Lung (tissue), 16 donors: ENCODE measurements around the gene GOLGA6L7. TPM values are rescaled to one million over a fixed set of nuclear protein-coding genes. Genes with fewer than 3 reads are reported as not detected.
"Not testable (repeated sequence)": the region's sequence is repeated elsewhere in the genome, so short reads cannot be mapped to it uniquely, and the experiment has no call there.

Experiments used
- ATAC-seq: fragments of 200-7000 bp; cut with Tn5 transposase; one replicate; pipeline ENCODE4 v1.9.1; 2020; ENCODE audit warnings: moderate number of reproducible peaks; ENCODE audit not compliant: insufficient read depth, low FRiP score
- DNase-seq, 3 donors: peaks; one replicate each; pipeline ENCODE4 v3.0.0-alpha.2; 2013 to 2017
- H3K27ac ChIP-seq, 2 donors: one replicate each; pipeline ENCODE4 v1.5.1; 2013; ENCODE audit warnings: mild to moderate bottlenecking in 2 of 2, moderate library complexity in 2 of 2, control low read depth in 1 of 2, inconsistent platforms in 1 of 2, low read depth in 1 of 2, low read length in 1 of 2
- H3K27me3 ChIP-seq, 3 donors: one replicate each; pipeline ENCODE4 v1.5.1; 2013; ENCODE audit warnings: low read length in 2 of 3; ENCODE audit not compliant: control insufficient read depth in 3 of 3, insufficient read depth in 3 of 3
- H3K36me3 ChIP-seq, 4 donors: one replicate each; pipeline ENCODE4 v1.5.1; 2013; ENCODE audit warnings: low read length in 4 of 4, mild to moderate bottlenecking in 1 of 4, moderate library complexity in 1 of 4; ENCODE audit not compliant: control insufficient read depth in 4 of 4, insufficient read depth in 4 of 4
- H3K4me1 ChIP-seq, 5 donors: one replicate each; pipeline ENCODE4 v1.5.1; 2013; ENCODE audit warnings: low read length in 5 of 5, mild to moderate bottlenecking in 2 of 5, moderate library complexity in 1 of 5; ENCODE audit not compliant: control insufficient read depth in 5 of 5, insufficient read depth in 5 of 5
- H3K4me3 ChIP-seq: one replicate; pipeline ENCODE4 v1.5.1; 2013; ENCODE audit warnings: mild to moderate bottlenecking, control low read depth, moderate library complexity
- H3K9ac ChIP-seq, 2 donors: one replicate each; pipeline ENCODE4 v1.5.1; 2013; ENCODE audit warnings: low read length in 2 of 2, control low read depth in 1 of 2; ENCODE audit not compliant: insufficient read depth in 1 of 2
- H3K9me3 ChIP-seq, 4 donors: one replicate each; pipeline ENCODE4 v1.5.1; 2013; ENCODE audit warnings: low read length in 3 of 4, mild to moderate bottlenecking in 1 of 4, moderate library complexity in 1 of 4; ENCODE audit not compliant: control insufficient read depth in 4 of 4, insufficient read depth in 3 of 4
- CTCF ChIP-seq: IDR thresholded peaks from 2 replicates; pipeline ENCODE4 v1.5.1; 2012; ENCODE audit warnings: mild to moderate bottlenecking; ENCODE audit errors: control extremely low read depth, extremely low read depth
- WGBS, 2 donors: extraction: QIAGEN DNeasy Blood & Tissue Kit; methylation state at CpG; one replicate each; pipeline ENCODE4 v1.1.7; 2013; 5-methylcytosine and 5-hydroxymethylcytosine counted together
- long read RNA-seq, 5 donors: transcript quantifications; one replicate each; lab custom pipeline, GENCODE V29; 2026
- polyA plus RNA-seq, 2 donors: library from polyadenylated mRNA; stranded (reverse); fragments of 200-250 nt; gene quantifications; one replicate each; pipeline ENCODE4 v1.2.1, GENCODE V29; 2013
- total RNA-seq, 2 donors: library from RNA; depleted of rRNA in 1 of 2; stranded (reverse); fragments of >200 nt in 1 of 2; gene quantifications; one replicate each; pipeline ENCODE4 v1.2.1, GENCODE V29; 2014 to 2021
- donor health status: control.
- donor health status: control.
- donor health status: Bipolar disorder and iron deficiency.
- donor health status: healthy.
- donor health status: DM: yes; HTN: yes; CAD: no.

Gene GOLGA6L7
- total RNA-seq (not detected), polyA plus RNA-seq (not detected)
- long read RNA-seq, donor 1: 0 reads
- long read RNA-seq, donor 2: 0 reads
- long read RNA-seq, donor 3: 0 reads
- long read RNA-seq, donor 4: 0 reads
- long read RNA-seq, donor 5: 0 reads

- not testable (repeated sequence) for DNase-seq, H3K9ac ChIP-seq, H3K27ac ChIP-seq, H3K4me1 ChIP-seq, H3K9me3 ChIP-seq, H3K36me3 ChIP-seq, H3K4me3 ChIP-seq, H3K27me3 ChIP-seq, ATAC-seq
- WGBS, 2 donors: 97 to 98% methylated on average over 13 of the region's 13 CpGs
These were observed at the start of gene GOLGA6L7 for GRCh38 chr15:28848521-28848920. Gene GOLGA6L7, minus strand, starts transcription at chr15:28848644. Its CDS starts 95 bp downstream, at chr15:28848549.

GRCh38 chr15:28897861-28898585 lies 49.6 kb upstream of the GOLGA6L7 start:
- WGBS, 2 donors: 92 to 96% methylated on average over 13 of the region's 13 CpGs
- Histone ChIP-seq H3K36me3 (no peaks in the 10 kb centered on the region), H3K27ac (no peak overlapping the region), H3K9me3 (peaks cover 0 to 2% (median 0%) of the 10 kb centered on the region in 4 donors), H3K27me3 (no peaks in the 10 kb centered on the region), H3K9ac (no peak overlapping the region), H3K4me1 (no peaks in the 10 kb centered on the region), H3K4me3 (no peak overlapping the region)
- ATAC-seq (no peak), DNase-seq (no peak)
- no peak for TF ChIP-seq CTCF

GRCh38 chr15:28896951-28897350 lies 48.5 kb upstream of the GOLGA6L7 start:
- Histone ChIP-seq H3K9me3 (peaks cover 0 to 2% (median 0%) of the 10 kb centered on the region in 4 donors), H3K9ac (no peak overlapping the region), H3K36me3 (no peaks in the 10 kb centered on the region), H3K4me1 (no peaks in the 10 kb centered on the region), H3K4me3 (no peak overlapping the region), H3K27ac (no peak overlapping the region), H3K27me3 (no peaks in the 10 kb centered on the region)
- 73 to 78% methylated on average over 4 of the region's 4 CpGs for WGBS, 2 donors
- ATAC-seq (no peak), DNase-seq (no peak)
- TF ChIP-seq CTCF: no peak

GRCh38 chr15:28895566-28895965 lies 47.1 kb upstream of the GOLGA6L7 start:
- Histone ChIP-seq H3K9ac (no peak overlapping the region), H3K27me3 (no peaks in the 10 kb centered on the region), H3K9me3 (peaks cover 0 to 2% (median 0%) of the 10 kb centered on the region in 4 donors), H3K4me3 (no peak overlapping the region), H3K36me3 (no peaks in the 10 kb centered on the region), H3K27ac (no peak overlapping the region), H3K4me1 (no peaks in the 10 kb centered on the region)
- no peak for ATAC-seq
- 83 to 87% methylated on average over 6 of the region's 6 CpGs for whole genome bisulfite sequencing, 2 donors
- DNase-seq: no peak
- TF ChIP-seq CTCF: no peak
